ENCODE results near the gene FLAD1.
A peak's percentile ranks its signal among the peaks of the same experiment; 100 is the strongest.

Gene FLAD1

GRCh38 chr1:154990276-154990675, 7.1 kb downstream of the FLAD1 start:
- no peak for DNase-seq
- H3K4me1 ChIP-seq: peaks cover 0 to 4% (median 0%) of the 10 kb centered on the region in 4 donors
- peaks cover 11 to 71% (median 24%) of the 10 kb centered on the region in 3 donors for H3K36me3 ChIP-seq
- intact Hi-C loops (cut with DNase I; ENCODE audit: low total_unique reads): no loop called here
- no peak for TF ChIP-seq CTCF (IDR thresholded peaks at IDR 0.05)
- H3K27me3 ChIP-seq: no peaks in the 10 kb centered on the region
- no peak overlapping the region for H3K27ac ChIP-seq
- no peaks in the 10 kb centered on the region for H3K9me3 ChIP-seq
- H3K4me3 ChIP-seq: no peak overlapping the region

- H3K9me3 ChIP-seq: no peaks in the 10 kb centered on the region
- H3K27me3 ChIP-seq: no peaks in the 10 kb centered on the region
- no peak for TF ChIP-seq CTCF (IDR thresholded peaks at IDR 0.05)
- peak in 1 of 2 donors; percentile 12 for DNase-seq
- H3K4me3 ChIP-seq: no peak overlapping the region
- intact Hi-C loops (cut with DNase I; ENCODE audit: low total_unique reads): no loop called here
- H3K4me1 ChIP-seq: peaks cover 0 to 4% (median 0%) of the 10 kb centered on the region in 4 donors
- H3K27ac ChIP-seq: no peak overlapping the region
- H3K36me3 ChIP-seq: peaks cover 8 to 58% (median 18%) of the 10 kb centered on the region in 3 donors
Measured at GRCh38 chr1:154992721-154993571, 9.8 kb downstream of the FLAD1 start.

- Histone ChIP-seq H3K27ac (no peak within 1 kb of the TSS), H3K27me3 (no peaks in the 10 kb centered on the region), H3K4me1 (peaks cover 0 to 6% (median under 1%) of the 10 kb centered on the region in 4 donors), H3K4me3 (no peak within 1 kb of the TSS), H3K36me3 (peaks cover under 1 to 50% (median 11%) of the 10 kb centered on the region in 3 donors), H3K9me3 (no peaks in the 10 kb centered on the region)
- intact Hi-C loops (cut with DNase I; ENCODE audit: low total_unique reads): no loop called here
- peak in 1 of 2 donors; percentile 17 for DNase-seq
- TF ChIP-seq CTCF (IDR thresholded peaks at IDR 0.05): no peak
Measured at GRCh38 chr1:154993572-154994268, 10.6 kb downstream of the FLAD1 start, which contains the start of gene LENEP. TSS of gene LENEP (plus strand) at chr1:154993586. CDS start at chr1:154993608, 22 bp downstream.

- no peak for DNase-seq
- Histone ChIP-seq H3K36me3 (peaks cover 0 to 45% (median 9%) of the 10 kb centered on the region in 3 donors), H3K9me3 (no peaks in the 10 kb centered on the region), H3K27me3 (no peaks in the 10 kb centered on the region), H3K4me1 (peaks cover 0 to 11% (median 6%) of the 10 kb centered on the region in 4 donors), H3K4me3 (no peak overlapping the region), H3K27ac (no peak overlapping the region)
- no peak for TF ChIP-seq CTCF (IDR thresholded peaks at IDR 0.05)
- intact Hi-C loops (cut with DNase I; ENCODE audit: low total_unique reads): no loop called here
Measured at GRCh38 chr1:154994269-154994587, 11.1 kb downstream of the FLAD1 start.

GRCh38 chr1:154994591-154994990, 11.4 kb downstream of the FLAD1 start:
- intact Hi-C loops (cut with DNase I; ENCODE audit: low total_unique reads): no loop called here
- Histone ChIP-seq H3K9me3 (no peaks in the 10 kb centered on the region), H3K27ac (no peak overlapping the region), H3K4me1 (peaks cover 0 to 15% (median 9%) of the 10 kb centered on the region in 4 donors), H3K36me3 (peaks cover 0 to 41% (median 9%) of the 10 kb centered on the region in 3 donors), H3K27me3 (no peaks in the 10 kb centered on the region), H3K4me3 (no peak overlapping the region)
- TF ChIP-seq CTCF (IDR thresholded peaks at IDR 0.05): no peak
- DNase-seq: no peak

All from tibial artery (tissue), 4 donors.